ENCODE results near the gene CCNY.

CCNY gene

GRCh38 chr10:35420044-35420443 is 83.7 kb downstream of the CCNY start:
- TF ChIP-seq CTCF (IDR thresholded peaks at IDR 0.05), result no peak

- TF ChIP-seq CTCF (IDR thresholded peaks at IDR 0.05), result no peak
Observed at GRCh38 chr10:35420827-35421552, 84.7 kb downstream of the CCNY start.

GRCh38 chr10:35421553-35422178 is 85.4 kb downstream of the CCNY start:
- TF ChIP-seq CTCF (IDR thresholded peaks at IDR 0.05), result no peak

GRCh38 chr10:35422228-35422627 is 85.9 kb downstream of the CCNY start:
- TF ChIP-seq CTCF (IDR thresholded peaks at IDR 0.05), result no peak

GRCh38 chr10:35423505-35424306 is 87.4 kb downstream of the CCNY start:
- no peak for TF ChIP-seq CTCF (IDR thresholded peaks at IDR 0.05)

- TF ChIP-seq CTCF (IDR thresholded peaks at IDR 0.05), result no peak
Observed at GRCh38 chr10:35424680-35425285, 88.5 kb downstream of the CCNY start.

GRCh38 chr10:35425595-35425994 is 89.3 kb downstream of the CCNY start:
- TF ChIP-seq CTCF (IDR thresholded peaks at IDR 0.05), result no peak

Data from LNCAP (cell line).